H9 (cell line): ENCODE measurements around the gene TRIO. TPM values are rescaled to one million over a fixed set of nuclear protein-coding genes. Genes with fewer than 3 reads are reported as not detected.

ENCODE experiments used
- DNase-seq: peaks from one replicate; pipeline ENCODE4 v3.0.0-alpha.2; 2017
- H2AFZ ChIP-seq: one replicate; pipeline ENCODE4 v1.6.1; 2013; ENCODE audit warnings: mild to moderate bottlenecking, low read length, control low read depth, moderate library complexity
- H2AK5ac ChIP-seq: 2 replicates; pipeline ENCODE4 v1.6.1; 2013; ENCODE audit warnings: low read length, control low read depth, mixed read lengths; ENCODE audit not compliant: insufficient read length
- H2BK120ac ChIP-seq: one replicate; pipeline ENCODE4 v1.6.1; 2013; ENCODE audit warnings: low read depth, mild to moderate bottlenecking, low read length, control low read depth, inconsistent platforms; ENCODE audit not compliant: poor library complexity, severe bottlenecking
- H2BK12ac ChIP-seq: 2 replicates; pipeline ENCODE4 v1.6.1; 2013; ENCODE audit warnings: low read length, control low read depth, mixed read lengths, low read depth; ENCODE audit not compliant: insufficient read length
- H2BK15ac ChIP-seq: 2 replicates; pipeline ENCODE4 v1.6.1; 2013; ENCODE audit warnings: low read depth, low read length, control low read depth
- H2BK20ac ChIP-seq: one replicate; pipeline ENCODE4 v1.6.1; 2013; ENCODE audit warnings: low read depth, mild to moderate bottlenecking, low read length, control low read depth, inconsistent platforms; ENCODE audit not compliant: poor library complexity, severe bottlenecking
- H2BK5ac ChIP-seq: 2 replicates; pipeline ENCODE4 v1.6.1; 2013; ENCODE audit warnings: low read length, control low read depth, mixed read lengths; ENCODE audit not compliant: insufficient read length
- H3K14ac ChIP-seq: 2 replicates; pipeline ENCODE4 v1.6.1; 2013; ENCODE audit warnings: low read length, control low read depth; ENCODE audit not compliant: insufficient read depth
- H3K18ac ChIP-seq: 2 replicates; pipeline ENCODE4 v1.6.1; 2013; ENCODE audit warnings: low read depth, mild to moderate bottlenecking, mixed read lengths, low read length, control low read depth; ENCODE audit not compliant: insufficient read length
- H3K23ac ChIP-seq: 2 replicates; pipeline ENCODE4 v1.6.1; 2013; ENCODE audit warnings: low read length, control low read depth, mixed read lengths, low read depth; ENCODE audit not compliant: insufficient read length
- H3K23me2 ChIP-seq: 2 replicates; pipeline ENCODE4 v1.6.1; 2013; ENCODE audit warnings: low read depth, mild to moderate bottlenecking, mixed read lengths, low read length, control low read depth; ENCODE audit not compliant: insufficient read length, poor library complexity, severe bottlenecking
- H3K27ac ChIP-seq: 2 replicates; pipeline ENCODE4 v1.5.1; 2013; ENCODE audit warnings: low read length, control low read depth, mixed read lengths, low read depth; ENCODE audit not compliant: insufficient read length
- H3K27me3 ChIP-seq: 2 replicates; pipeline ENCODE4 v1.6.1; 2013; ENCODE audit warnings: low read length, control low read depth, inconsistent platforms; ENCODE audit not compliant: insufficient read depth
- H3K4ac ChIP-seq: 2 replicates; pipeline ENCODE4 v1.6.1; 2013; ENCODE audit warnings: low read depth, mild to moderate bottlenecking, control low read depth, inconsistent platforms, low read length, moderate library complexity
- H3K4me1 ChIP-seq: 2 replicates; pipeline ENCODE4 v1.6.1; 2013; ENCODE audit warnings: low read length, control low read depth, inconsistent platforms; ENCODE audit not compliant: insufficient read depth
- H3K4me2 ChIP-seq: 2 replicates; pipeline ENCODE4 v1.6.1; 2013; ENCODE audit warnings: low read length, control low read depth, mixed read lengths; ENCODE audit not compliant: insufficient read length, insufficient read depth
- H3K56ac ChIP-seq: 2 replicates; pipeline ENCODE4 v1.6.1; 2013; ENCODE audit warnings: low read depth, mild to moderate bottlenecking, mixed read lengths, low read length, control low read depth; ENCODE audit not compliant: insufficient read length
- H3K79me1 ChIP-seq: 2 replicates; pipeline ENCODE4 v1.6.1; 2013; ENCODE audit warnings: low read depth, mild to moderate bottlenecking, moderate library complexity, low read length, control low read depth, inconsistent platforms; ENCODE audit not compliant: insufficient read depth, poor library complexity, severe bottlenecking
- H3K79me2 ChIP-seq: 2 replicates; pipeline ENCODE4 v1.6.1; 2013; ENCODE audit warnings: low read length, control low read depth, inconsistent platforms; ENCODE audit not compliant: insufficient read depth
- H3K9ac ChIP-seq: 2 replicates; pipeline ENCODE4 v1.6.1; 2013; ENCODE audit warnings: low read length, control low read depth, mixed read lengths; ENCODE audit not compliant: insufficient read length; ENCODE audit errors: extremely low read depth
- H3K9me3 ChIP-seq: one replicate; pipeline ENCODE4 v1.6.1; 2013; ENCODE audit warnings: low read depth, low read length, inconsistent platforms; ENCODE audit not compliant: control insufficient read depth
- H3T11ph ChIP-seq: one replicate; pipeline ENCODE4 v1.6.1; 2013; ENCODE audit warnings: mild to moderate bottlenecking, low read length, control low read depth, inconsistent platforms
- H4K20me1 ChIP-seq: one replicate; pipeline ENCODE4 v1.6.1; 2013; ENCODE audit not compliant: control insufficient read depth, insufficient read length, insufficient read depth
- H4K5ac ChIP-seq: 2 replicates; pipeline ENCODE4 v1.6.1; 2013; ENCODE audit warnings: low read depth, mild to moderate bottlenecking, mixed read lengths, low read length, control low read depth; ENCODE audit not compliant: insufficient read length
- H4K8ac ChIP-seq: replicated peaks from 2 replicates; pipeline ENCODE4 v1.6.1; 2013; ENCODE audit warnings: low read length, control low read depth, mixed read lengths, low read depth; ENCODE audit not compliant: insufficient read length
- H4K91ac ChIP-seq: 2 replicates; pipeline ENCODE4 v1.6.1; 2013; ENCODE audit warnings: low read depth, mild to moderate bottlenecking, moderate library complexity, mixed read lengths, low read length, control low read depth; ENCODE audit not compliant: insufficient read length
- H3K27ac Mint-ChIP-seq, 3 experiments: 2 replicates in 2 of 3; 3 replicates in 1 of 3; pipeline ENCODE4 v1.8.0; 2020 to 2021; ENCODE audit warnings: mixed read lengths in 3 of 3, mild to moderate bottlenecking in 1 of 3, moderate library complexity in 1 of 3
- H3K27me3 Mint-ChIP-seq: 2 replicates; pipeline ENCODE4 v1.8.0; 2021; ENCODE audit warnings: low read depth, mild to moderate bottlenecking, moderate library complexity, mixed read lengths
- H3K36me3 Mint-ChIP-seq, 3 experiments: 2 replicates in 2 of 3; 3 replicates in 1 of 3; pipeline ENCODE4 v1.8.0; 2020 to 2021; ENCODE audit warnings: low read depth in 3 of 3, mixed read lengths in 3 of 3; ENCODE audit not compliant: insufficient read depth in 1 of 3
- H3K4me1 Mint-ChIP-seq, 2 experiments: 2 replicates each; pipeline ENCODE4 v1.8.0; 2020; ENCODE audit warnings: mixed read lengths in 2 of 2
- H3K4me3 Mint-ChIP-seq, 2 experiments: 2 replicates in 1 of 2; 3 replicates in 1 of 2; pipeline ENCODE4 v1.8.0; 2020 to 2021; ENCODE audit warnings: mild to moderate bottlenecking in 2 of 2, mixed read lengths in 2 of 2, moderate library complexity in 1 of 2
- H3K9me3 Mint-ChIP-seq, 2 experiments: 2 replicates in 1 of 2; 3 replicates in 1 of 2; pipeline ENCODE4 v1.8.0; 2020; ENCODE audit warnings: mild to moderate bottlenecking in 2 of 2, mixed read lengths in 2 of 2, moderate library complexity in 1 of 2
- CTCF ChIP-seq: fragments of 200-600 bp; sonication (generic); conservative IDR thresholded peaks from 3 replicates; pipeline ENCODE4 v1.8.0; 2021; ENCODE audit warnings: antibody characterized with exemption, mild to moderate bottlenecking
- WGBS: extraction: QIAGEN DNeasy Blood & Tissue Kit; methylation state at CpG from one replicate; pipeline ENCODE4 v1.1.7; 2013; ENCODE audit warnings: missing lambda C conversion rate, low lambda C conversion rate, mixed read lengths; ENCODE audit not compliant: insufficient read length; ENCODE audit errors: extremely low coverage; 5-methylcytosine and 5-hydroxymethylcytosine counted together
- total RNA-seq: library from RNA; stranded (reverse); gene quantifications from 2 replicates; pipeline ENCODE4 v1.2.1, GENCODE V29; 2021

Gene TRIO
- total RNA-seq, 1 experiment from 2014 or later, result 87.8 TPM

DNA sequence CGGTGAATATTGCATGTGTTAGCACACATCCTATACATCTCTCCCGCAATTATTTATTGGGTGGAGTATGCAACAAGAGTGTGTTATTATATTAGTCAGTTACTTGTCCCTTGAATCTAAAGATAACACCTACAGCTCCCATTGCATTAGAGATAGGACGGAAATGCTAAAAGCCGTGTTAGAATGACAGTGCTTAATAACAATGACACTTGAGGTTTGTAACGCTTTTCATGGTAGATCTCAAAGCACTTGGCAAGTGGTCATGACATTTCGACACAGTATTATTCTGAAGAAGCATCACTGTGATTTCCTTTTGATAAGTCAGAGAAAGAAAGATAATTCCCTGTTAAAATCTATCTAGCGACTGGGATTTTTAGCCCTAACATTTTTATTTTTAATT is 33.4 kb upstream of the TRIO start:
- Histone ChIP-seq H3K56ac (no peak overlapping the region), H2AFZ (no peak overlapping the region), H2BK15ac (no peak overlapping the region), H3K79me1 (no peaks in the 10 kb centered on the region), H4K8ac (no peak overlapping the region), H2BK120ac (no peak overlapping the region), H2BK20ac (no peak overlapping the region), H3K4me2 (no peak overlapping the region), H4K20me1 (no peaks in the 10 kb centered on the region), H3K4ac (no peak overlapping the region), H4K91ac (no peak overlapping the region), H3K23ac (no peak overlapping the region), H3K9me3 (no peaks in the 10 kb centered on the region), H4K5ac (no peak overlapping the region), H3K27me3 (peaks cover 4% of the 10 kb centered on the region; the same call in 1 of the 2 replicates), H3K18ac (no peak overlapping the region), H3K27ac (no peak overlapping the region), H3K14ac (no peak overlapping the region), H3T11ph (no peak overlapping the region), H2BK5ac (no peak overlapping the region), H3K4me1 (peaks cover 6% of the 10 kb centered on the region), H3K9ac (no peak overlapping the region), H2AK5ac (no peak overlapping the region), H3K23me2 (peaks cover 3% of the 10 kb centered on the region), H3K79me2 (no peaks in the 10 kb centered on the region), H2BK12ac (no peak overlapping the region)
- no peak for TF ChIP-seq CTCF
- Mint-ChIP-seq H3K4me3 (no peak overlapping the region), H3K36me3 (no peaks in the 10 kb centered on the region), H3K27ac (no peak overlapping the region), H3K9me3 (no peaks in the 10 kb centered on the region), H3K27me3 (peaks cover 17% of the 10 kb centered on the region), H3K4me1 (peaks cover 18 to 29% of the 10 kb centered on the region in 2 experiments)
- DNase-seq, result no peak
- no CpG with 5 or more reads among the region's 7 CpGs for WGBS
